T-cell (primary cell): ENCODE data around the gene ANKIB1. TPM values are rescaled to one million over a fixed set of nuclear protein-coding genes. Genes with fewer than 3 reads are reported as not detected.
A peak's percentile ranks its signal among the peaks of the same experiment; 100 is the strongest.
"Not testable (repeated sequence)": the region's sequence is repeated elsewhere in the genome, so short reads cannot be mapped to it uniquely, and the experiment has no call there.

Experiments
- ATAC-seq, 4 experiments: fragments of 200-7000 bp in 3 of 4; fragments of 150-1000 bp in 1 of 4; cut with Tn5 transposase; replicated peaks in 1 of 4; 1 replicate in 3 of 4; 2 replicates in 1 of 4; pipeline ENCODE4 v1.10.0; 2021; ENCODE audit warnings: moderate library complexity in 3 of 4, mild to moderate bottlenecking in 2 of 4, moderate number of reproducible peaks in 1 of 4
- CTCF ChIA-PET, 2 donors: fragments of 300-600 bp; sonication (Branson Sonifier 250); formaldehyde crosslinking; loops; one replicate each; lab custom pipeline; 2022; ENCODE audit warnings: antibody characterized with exemption in 2 of 2; lab: Charles Lee
- POLR2A ChIA-PET, 2 donors: fragments of 300-600 bp; sonication (Branson Sonifier 250); formaldehyde crosslinking; loops; one replicate each; lab custom pipeline; 2022; ENCODE audit warnings: antibody characterized with exemption in 2 of 2; lab: Charles Lee
- DNase-seq, 35 experiments: peaks; one replicate each; pipeline versions ENCODE4 v3.0.0 to v3.0.0-alpha.2; 2013 to 2023
- H3K27ac ChIP-seq: one replicate; pipeline ENCODE4 v1.5.1; 2013; ENCODE audit warnings: low read length
- H3K27me3 ChIP-seq, 2 experiments: replicated peaks in 1 of 2; 1 replicate in 1 of 2; 2 replicates in 1 of 2; pipeline versions ENCODE4 v1.6.1 to v1.7.0; 2013; ENCODE audit warnings: low read length in 1 of 2, mixed read lengths in 1 of 2; ENCODE audit not compliant: control insufficient read depth in 2 of 2, insufficient read depth in 2 of 2; ENCODE audit errors: extremely low read depth in 1 of 2
- H3K36me3 ChIP-seq, 2 donors: 1 replicate in 1 of 2; 2 replicates in 1 of 2; pipeline versions ENCODE4 v1.6.1 to v1.7.0; 2013; ENCODE audit warnings: low read length in 1 of 2; ENCODE audit not compliant: control insufficient read depth in 2 of 2, insufficient read depth in 1 of 2; ENCODE audit errors: extremely low read depth in 1 of 2
- H3K4me1 ChIP-seq, 2 experiments: 1 replicate in 1 of 2; 2 replicates in 1 of 2; pipeline versions ENCODE4 v1.6.1 to v1.7.0; 2013; ENCODE audit warnings: low read length in 2 of 2, mixed read lengths in 1 of 2; ENCODE audit not compliant: insufficient read depth in 2 of 2, control insufficient read depth in 1 of 2; ENCODE audit errors: extremely low read depth in 1 of 2
- H3K4me3 ChIP-seq, 2 donors: 1 replicate in 1 of 2; 2 replicates in 1 of 2; pipeline versions ENCODE4 v1.5.1 to v1.7.0; 2013; ENCODE audit warnings: mild to moderate bottlenecking in 2 of 2, low read length in 1 of 2, moderate library complexity in 1 of 2; ENCODE audit not compliant: control insufficient read depth in 1 of 2; ENCODE audit errors: extremely low read depth in 1 of 2
- H3K9me3 ChIP-seq: 2 replicates; pipeline ENCODE4 v1.7.0; 2013
- H3K27ac Mint-ChIP-seq, 2 donors: one replicate each; pipeline ENCODE4 v1.8.0; 2020 to 2021; ENCODE audit warnings: mild to moderate bottlenecking in 2 of 2, mixed read lengths in 2 of 2
- H3K27me3 Mint-ChIP-seq, 2 donors: one replicate each; pipeline ENCODE4 v1.8.0; 2021 to 2022; ENCODE audit warnings: mixed read lengths in 2 of 2
- H3K36me3 Mint-ChIP-seq: one replicate; pipeline ENCODE4 v1.8.0; 2021; ENCODE audit warnings: mixed read lengths
- H3K4me1 Mint-ChIP-seq, 3 donors: one replicate each; pipeline ENCODE4 v1.8.0; 2020 to 2022; ENCODE audit warnings: mixed read lengths in 3 of 3, mild to moderate bottlenecking in 1 of 3
- H3K4me3 Mint-ChIP-seq, 3 donors: one replicate each; pipeline ENCODE4 v1.8.0; 2020 to 2022; ENCODE audit warnings: mild to moderate bottlenecking in 3 of 3, mixed read lengths in 3 of 3, moderate library complexity in 3 of 3
- H3K9me3 Mint-ChIP-seq, 3 donors: one replicate each; pipeline ENCODE4 v1.8.0; 2020 to 2022; ENCODE audit warnings: mixed read lengths in 3 of 3
- WGBS: methylation state at CpG from one replicate; pipeline ENCODE4 v1.1.5; 2013; ENCODE audit warnings: missing lambda C conversion rate; ENCODE audit not compliant: insufficient coverage; 5-methylcytosine and 5-hydroxymethylcytosine counted together
- total RNA-seq, 35 experiments: library from RNA in 6 of 35; stranded (reverse) in 6 of 35; fragments of 120-200 nt in 1 of 35; gene quantifications; one replicate each; pipeline versions ENCODE4 v1.2.1 to v1.2.4 and lab custom pipeline; 2013 to 2026

Gene ANKIB1
- total RNA-seq, 5 donors from 2014 or later (not counting 1 experiment from before 2014, with no cell fraction given) = 59.8 to 86.0 (median 62.5) TPM

DNA sequence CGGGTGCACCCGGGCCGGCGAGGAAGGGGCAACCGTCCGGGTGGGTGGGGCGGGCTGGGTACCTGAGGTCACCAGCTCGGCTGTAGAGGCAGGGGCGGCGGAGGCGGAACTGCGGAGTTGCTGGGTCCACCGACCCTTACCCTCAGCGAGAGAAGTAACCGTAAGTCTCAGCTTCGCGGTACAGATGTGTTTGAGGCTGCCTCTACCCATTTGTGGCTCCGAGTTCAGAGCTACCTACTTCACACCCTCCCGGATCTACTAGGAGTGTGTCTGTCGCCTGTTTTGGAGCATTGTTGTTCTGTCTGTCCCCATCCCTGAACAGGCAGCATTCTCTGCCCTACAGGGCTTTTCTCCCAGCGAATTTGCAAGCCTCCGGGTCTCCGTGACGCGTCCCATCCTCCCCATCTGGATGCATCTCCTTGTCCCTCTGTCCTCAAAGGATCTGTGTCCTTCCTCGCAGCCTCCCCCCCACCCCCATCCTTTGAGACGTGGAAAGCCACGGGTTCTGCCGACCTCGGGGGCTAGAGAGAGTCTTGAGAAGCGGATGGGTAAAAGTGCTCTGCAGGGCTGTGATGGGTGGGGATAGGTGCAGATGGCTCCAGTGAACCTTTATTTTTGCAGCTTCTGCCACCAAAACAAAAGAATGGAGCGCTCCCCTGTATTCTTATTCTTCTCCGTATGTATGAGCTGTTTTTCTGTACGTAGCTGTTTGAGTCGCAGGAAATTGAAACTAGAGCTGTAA, 757 bp downstream of the ANKIB1 start:
- ATAC-seq (peak; percentile 52 to 56 (median 56)), DNase-seq (peak in 29 of 35 experiments; percentile 2 to 60 (median 21))
- Mint-ChIP-seq H3K9me3 (no peaks in the 10 kb centered on the region), H3K4me3 (peak overlapping the region; percentile 86 to 99 (median 99)), H3K4me1 (peaks cover 51 to 60% (median 59%) of the 10 kb centered on the region in 3 donors), H3K36me3 (peaks cover 1% of the 10 kb centered on the region), H3K27me3 (no peaks in the 10 kb centered on the region), H3K27ac (peak overlapping the region; percentile 49 to 86)
- no peaks in the 10 kb centered on the region for H3K36me3 ChIP-seq
- peak overlapping the region; percentile 45 for H3K27ac ChIP-seq
- H3K27me3 ChIP-seq = no peaks in the 10 kb centered on the region
- H3K9me3 ChIP-seq = no peaks in the 10 kb centered on the region
- peaks cover 10 to 25% of the 10 kb centered on the region in 2 experiments for H3K4me1 ChIP-seq
- WGBS = 0% methylated on average over 21 of the region's 35 CpGs
- CTCF ChIA-PET = interaction anchor here (0.6 to 3.0 kb wide), 10 partner anchors 9 to 590 kb away, joined by 3 to 31 read pairs (median 4); partner anchors contain the start of genes GATAD1 (in 2 of the 2), CDK6 (in 1 of the 2), LRRD1 (in 1 of the 2) and PEX1 (in 1 of the 2)
- H3K4me3 ChIP-seq = peak overlapping the region; percentile 61 to 89
- POLR2A ChIA-PET = interaction anchor here (0.6 to 1.6 kb wide), 6 partner anchors 9 to 847 kb away, joined by 3 to 5 read pairs (median 4); no protein-coding TSS in a partner anchor

DNA sequence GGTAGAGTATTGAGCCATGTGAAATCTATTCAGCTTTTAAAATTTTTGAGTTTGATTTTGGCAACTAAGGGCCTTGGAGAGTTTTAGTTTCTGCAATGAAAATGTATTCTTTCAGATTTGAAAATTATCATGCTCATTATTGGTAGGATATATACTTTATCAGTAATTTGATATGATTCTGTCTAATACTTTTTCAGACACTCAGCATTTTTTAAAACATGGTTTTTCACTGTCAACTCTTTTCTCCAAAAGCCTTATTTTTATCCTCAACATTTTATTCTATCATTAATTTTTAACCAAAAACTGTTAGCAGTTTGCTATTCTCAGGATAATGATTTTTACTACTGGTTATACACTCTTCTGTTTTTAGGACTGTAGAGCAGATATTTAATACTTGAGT, 4.8 kb downstream of the ANKIB1 start:
- DNase-seq (no peak), ATAC-seq (no peak)
- H3K36me3 Mint-ChIP-seq = peaks cover 17% of the 10 kb centered on the region
- H3K27me3 Mint-ChIP-seq = no peaks in the 10 kb centered on the region
- Histone ChIP-seq H3K36me3 (no peaks in the 10 kb centered on the region), H3K27ac (no peak overlapping the region), H3K9me3 (no peaks in the 10 kb centered on the region), H3K4me1 (peaks cover 7 to 17% of the 10 kb centered on the region in 2 experiments), H3K4me3 (no peak overlapping the region), H3K27me3 (no peaks in the 10 kb centered on the region)
- ChIA-PET CTCF (interaction anchor here in 1 of 2 donors (1.0 kb wide), 1 partner anchor 10 kb away, joined by 5 read pairs; no protein-coding TSS in a partner anchor), POLR2A (interaction anchor here in 1 of 2 donors (0.6 kb wide), 1 partner anchor 159 kb away, joined by 4 read pairs; no protein-coding TSS in a partner anchor)
- H3K9me3 Mint-ChIP-seq = peaks cover 0 to 5% (median 4%) of the 10 kb centered on the region in 3 donors
- H3K4me3 Mint-ChIP-seq = no peak overlapping the region
- no peak overlapping the region for H3K27ac Mint-ChIP-seq
- H3K4me1 Mint-ChIP-seq = peaks cover 47 to 50% (median 49%) of the 10 kb centered on the region in 3 donors

- Histone ChIP-seq H3K4me3 (no peak overlapping the region), H3K4me1 (peaks cover 7 to 17% of the 10 kb centered on the region in 2 experiments), H3K36me3 (no peaks in the 10 kb centered on the region), H3K27ac (no peak overlapping the region), H3K9me3 (no peaks in the 10 kb centered on the region), H3K27me3 (no peaks in the 10 kb centered on the region)
- ChIA-PET POLR2A (no interaction called here), CTCF (interaction anchor here in 1 of 2 donors (1.0 kb wide), 1 partner anchor 10 kb away, joined by 5 read pairs; no protein-coding TSS in a partner anchor)
- Mint-ChIP-seq H3K27ac (no peak overlapping the region), H3K36me3 (peaks cover 17% of the 10 kb centered on the region), H3K4me3 (no peak overlapping the region), H3K9me3 (peaks cover 0 to 5% (median 4%) of the 10 kb centered on the region in 3 donors), H3K4me1 (peaks cover 51 to 54% (median 53%) of the 10 kb centered on the region in 3 donors), H3K27me3 (no peaks in the 10 kb centered on the region)
- ATAC-seq (no peak), DNase-seq (no peak)
- WGBS = no CpG with 5 or more reads among the region's 1 CpG
These were observed 5.4 kb downstream of the ANKIB1 start for GRCh38 chr7:92251181-92251580.

- ATAC-seq (no peak), DNase-seq (no peak)
- peaks cover 35 to 47% (median 47%) of the 10 kb centered on the region in 3 donors for H3K4me1 Mint-ChIP-seq
- Histone ChIP-seq H3K4me1 (peaks cover 0 to 3% of the 10 kb centered on the region in 2 experiments), H3K27me3 (no peaks in the 10 kb centered on the region), H3K4me3 (no peak overlapping the region), H3K27ac (no peak overlapping the region), H3K9me3 (no peaks in the 10 kb centered on the region), H3K36me3 (no peaks in the 10 kb centered on the region)
- peaks cover 20% of the 10 kb centered on the region for H3K36me3 Mint-ChIP-seq
- 88% methylated on average over 1 of the region's 1 CpG for WGBS
- no peaks in the 10 kb centered on the region for H3K27me3 Mint-ChIP-seq
- no peak overlapping the region for H3K4me3 Mint-ChIP-seq
- no peak overlapping the region for H3K27ac Mint-ChIP-seq
- ChIA-PET CTCF (no interaction called here), POLR2A (no interaction called here)
- peaks cover 0 to 5% (median 4%) of the 10 kb centered on the region in 3 donors for H3K9me3 Mint-ChIP-seq
These were observed 7.5 kb downstream of the ANKIB1 start for GRCh38 chr7:92253251-92253650.

- DNase-seq, H3K27ac ChIP-seq, H3K4me3 ChIP-seq, H3K4me3 Mint-ChIP-seq, H3K27me3 Mint-ChIP-seq, H3K36me3 ChIP-seq, H3K27me3 ChIP-seq, ATAC-seq, H3K9me3 ChIP-seq, H3K4me1 ChIP-seq, H3K27ac Mint-ChIP-seq, H3K9me3 Mint-ChIP-seq: not testable (repeated sequence)
- CTCF ChIA-PET = interaction anchor here in 1 of 2 donors (1.5 kb wide), 1 partner anchor 8 kb away, joined by 5 read pairs; no protein-coding TSS in a partner anchor
- WGBS = no CpG with 5 or more reads among the region's 1 CpG
- H3K4me1 Mint-ChIP-seq = peaks cover 37 to 52% (median 43%) of the 10 kb centered on the region in 3 donors
- H3K36me3 Mint-ChIP-seq = peaks cover 24% of the 10 kb centered on the region
- POLR2A ChIA-PET = interaction anchor here (0.6 to 1.5 kb wide), 3 partner anchors 8 to 1932 kb away, joined by 3 to 4 read pairs (median 3); no protein-coding TSS in a partner anchor
These were observed 9.0 kb downstream of the ANKIB1 start for GRCh38 chr7:92254800-92255199.

- Mint-ChIP-seq H3K36me3 (peaks cover 29% of the 10 kb centered on the region), H3K4me3 (no peak overlapping the region), H3K27ac (no peak overlapping the region), H3K4me1 (peaks cover 42 to 57% (median 48%) of the 10 kb centered on the region in 3 donors), H3K27me3 (no peaks in the 10 kb centered on the region), H3K9me3 (peaks cover 0 to 5% (median 4%) of the 10 kb centered on the region in 3 donors)
- Histone ChIP-seq H3K4me3 (no peak overlapping the region), H3K27me3 (no peaks in the 10 kb centered on the region), H3K36me3 (peaks cover 0 to 1% of the 10 kb centered on the region in 2 donors), H3K9me3 (no peaks in the 10 kb centered on the region), H3K27ac (no peak overlapping the region), H3K4me1 (no peaks in the 10 kb centered on the region)
- CTCF ChIA-PET = interaction anchor here in 1 of 2 donors (1.5 kb wide), 1 partner anchor 9 kb away, joined by 5 read pairs; no protein-coding TSS in a partner anchor
- WGBS = no CpG with 5 or more reads among the region's 4 CpGs
- DNase-seq = no peak
- POLR2A ChIA-PET = interaction anchor here in 1 of 2 donors (0.8 to 1.5 kb wide), 2 partner anchors 9 to 1933 kb away, joined by 3 to 4 read pairs; no protein-coding TSS in a partner anchor
- no peak for ATAC-seq
These were observed 9.5 kb downstream of the ANKIB1 start for GRCh38 chr7:92255308-92255707.
